ENCODE data around the gene FAIM2.
"Not testable (repeated sequence)": the region's sequence is repeated elsewhere in the genome, so short reads cannot be mapped to it uniquely, and the experiment has no call there.

FAIM2 gene

DNA sequence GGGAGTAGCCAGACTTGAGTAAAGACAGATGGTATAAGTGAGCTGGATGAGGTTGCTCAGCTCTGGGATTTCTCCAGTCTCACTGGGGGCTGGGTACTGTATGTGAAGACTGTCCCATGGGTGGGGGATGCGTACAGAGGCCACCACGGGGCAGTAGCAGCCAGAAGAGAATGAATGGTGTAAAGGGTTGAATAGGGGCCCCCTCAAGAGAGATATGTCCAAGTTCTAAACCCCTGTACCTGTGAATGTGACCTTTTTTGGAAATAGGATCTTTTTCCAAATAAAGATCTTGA is 39.0 kb downstream of the FAIM2 start:
- no peak for DNase-seq (ENCODE audit: low read depth in 2 of 2)

DNA sequence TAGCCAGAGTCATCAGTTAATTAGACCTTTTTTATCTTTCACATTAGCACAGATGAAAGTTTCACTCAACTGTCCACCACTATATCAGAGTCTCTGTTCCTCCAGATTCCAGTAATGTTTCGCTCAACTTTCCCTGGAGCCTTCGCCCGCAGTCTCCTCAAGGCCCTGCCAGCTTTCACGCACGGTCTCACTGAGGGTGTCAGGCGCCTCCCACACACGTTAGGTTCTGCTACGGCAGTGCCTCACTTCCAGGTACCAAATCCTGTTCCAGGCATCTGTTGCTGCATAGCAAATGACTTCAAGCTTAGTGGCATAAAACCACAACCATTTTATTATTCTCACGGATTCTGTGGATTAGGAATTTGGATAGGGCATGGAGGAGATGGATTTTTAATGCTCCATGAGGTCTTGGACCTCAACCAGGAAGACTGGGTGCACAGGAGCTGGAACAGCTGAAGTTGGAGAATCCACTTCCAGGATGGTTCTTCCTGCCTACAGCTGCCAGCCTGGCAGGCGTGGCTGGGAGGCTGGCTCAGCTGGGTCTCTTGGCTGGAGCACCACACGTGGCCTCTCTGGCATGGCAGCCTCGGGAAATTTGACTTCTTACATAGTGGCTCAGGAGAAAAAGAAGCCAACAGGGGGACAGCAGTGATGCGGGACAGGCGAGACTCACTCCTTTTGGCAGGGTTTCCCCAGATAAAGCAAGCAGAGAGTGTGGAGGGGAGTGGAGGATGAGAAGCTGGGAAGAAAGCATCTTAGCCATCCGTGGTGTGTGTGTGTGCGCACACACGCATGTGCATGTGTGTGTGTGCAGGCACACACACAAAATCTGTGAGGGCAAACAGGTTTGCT is 39.5 kb downstream of the FAIM2 start:
- DNase-seq (ENCODE audit: low read depth in 2 of 2): no peak

DNA sequence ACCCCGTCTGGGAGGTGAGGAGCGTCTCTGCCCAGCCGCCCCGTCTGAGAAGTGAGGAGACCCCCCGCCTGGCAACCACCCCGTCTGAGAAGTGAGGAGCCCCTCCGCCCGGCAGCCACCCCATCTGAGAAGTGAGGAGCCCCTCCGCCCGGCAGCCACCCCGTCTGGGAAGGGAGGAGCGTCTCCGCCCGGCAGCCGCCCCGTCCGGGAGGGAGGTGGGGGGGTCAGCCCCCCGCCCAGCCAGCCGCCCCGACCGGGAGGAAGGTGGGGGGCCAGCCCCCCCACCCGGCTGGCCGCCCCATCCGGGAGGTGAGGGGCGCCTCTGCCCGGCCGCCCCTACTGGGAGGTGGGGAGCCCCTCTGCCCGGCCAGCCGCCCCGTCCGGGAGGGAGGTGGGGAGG is 42.8 kb downstream of the FAIM2 start:
- DNase-seq (ENCODE audit: low read depth in 2 of 2): not testable (repeated sequence)

GRCh38 chr12:49855890-49856289 is 47.8 kb downstream of the FAIM2 start:
- DNase-seq (ENCODE audit: low read depth in 2 of 2): not testable (repeated sequence)

DNA sequence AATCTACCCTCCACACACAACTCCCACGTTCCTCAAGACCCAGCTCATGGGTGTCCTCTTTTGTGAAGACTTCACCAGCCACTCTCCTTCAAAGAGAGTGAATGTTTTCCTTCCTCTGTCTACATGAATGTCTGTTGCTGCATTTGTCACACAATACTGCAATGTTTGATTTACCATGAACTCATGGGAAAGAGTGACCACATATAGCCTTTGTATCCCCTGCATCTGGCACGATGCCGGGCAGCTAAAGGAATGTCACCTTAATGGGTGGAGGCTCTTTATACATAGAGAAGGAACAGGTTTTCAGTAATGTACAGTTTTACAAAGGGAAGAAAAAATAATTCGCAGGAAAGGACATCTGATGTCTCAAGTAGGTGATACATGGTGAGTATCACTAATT is 48.7 kb downstream of the FAIM2 start:
- no peak for DNase-seq (ENCODE audit: low read depth in 2 of 2)

DNA sequence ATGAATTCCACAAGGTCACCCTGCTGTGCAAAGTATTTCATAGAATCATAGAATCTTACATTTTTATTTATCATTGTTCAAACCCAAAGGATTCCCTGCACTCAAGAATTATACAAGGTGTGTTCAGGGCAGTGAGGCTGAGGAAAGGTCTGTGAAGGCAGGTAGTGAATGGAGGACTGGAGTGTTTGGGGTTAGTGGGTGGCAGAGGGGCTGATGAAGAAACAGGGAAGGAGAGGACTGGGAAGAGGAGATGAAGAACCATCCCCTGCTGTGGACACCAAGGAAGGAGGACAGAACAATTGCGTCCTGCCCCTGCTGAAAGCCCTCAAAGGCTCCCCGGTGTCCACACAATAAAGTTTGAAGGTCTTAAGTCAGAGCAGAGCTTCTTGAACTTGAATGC is 50.0 kb downstream of the FAIM2 start:
- DNase-seq (ENCODE audit: low read depth in 2 of 2): no peak

DNA sequence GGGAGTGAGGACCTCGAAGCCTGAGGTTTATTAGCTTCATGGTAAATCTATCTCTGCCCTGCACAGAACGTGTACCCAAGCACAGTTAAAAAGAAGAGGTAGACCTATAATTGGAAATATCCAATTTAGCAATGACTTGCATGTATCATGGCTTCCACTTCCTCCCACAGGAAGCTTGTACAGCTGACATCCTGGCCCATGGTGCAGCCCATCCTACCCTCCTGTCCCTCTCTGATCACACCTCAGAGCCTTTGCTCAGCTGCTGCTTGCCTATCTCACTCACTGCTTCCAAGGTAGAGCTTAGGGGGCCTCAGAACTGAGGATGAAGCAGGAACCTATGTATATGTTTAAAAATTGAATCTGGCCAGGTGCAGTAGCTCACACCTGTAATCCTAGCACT is 56.5 kb downstream of the FAIM2 start:
- DNase-seq (ENCODE audit: low read depth in 2 of 2): no peak

DNA sequence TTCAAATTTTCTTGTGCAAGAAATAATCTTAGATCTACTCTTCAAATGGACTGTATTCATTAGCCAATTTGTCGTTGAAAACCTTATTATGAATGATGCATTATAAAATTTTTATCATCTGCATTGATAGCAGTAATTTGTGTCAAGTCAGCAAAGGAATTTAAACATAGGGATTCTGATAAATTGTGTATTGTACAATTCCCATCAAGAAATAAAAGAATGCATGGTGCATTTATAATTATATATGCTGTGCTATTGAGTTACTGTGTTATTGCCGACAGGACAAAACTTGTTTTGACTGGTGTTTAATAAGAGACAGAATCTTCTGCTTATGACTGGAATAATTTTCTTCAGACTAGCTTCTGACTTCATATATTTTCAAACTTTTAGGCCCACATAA is 57.7 kb downstream of the FAIM2 start:
- no peak for DNase-seq (ENCODE audit: low read depth in 2 of 2)

DNA sequence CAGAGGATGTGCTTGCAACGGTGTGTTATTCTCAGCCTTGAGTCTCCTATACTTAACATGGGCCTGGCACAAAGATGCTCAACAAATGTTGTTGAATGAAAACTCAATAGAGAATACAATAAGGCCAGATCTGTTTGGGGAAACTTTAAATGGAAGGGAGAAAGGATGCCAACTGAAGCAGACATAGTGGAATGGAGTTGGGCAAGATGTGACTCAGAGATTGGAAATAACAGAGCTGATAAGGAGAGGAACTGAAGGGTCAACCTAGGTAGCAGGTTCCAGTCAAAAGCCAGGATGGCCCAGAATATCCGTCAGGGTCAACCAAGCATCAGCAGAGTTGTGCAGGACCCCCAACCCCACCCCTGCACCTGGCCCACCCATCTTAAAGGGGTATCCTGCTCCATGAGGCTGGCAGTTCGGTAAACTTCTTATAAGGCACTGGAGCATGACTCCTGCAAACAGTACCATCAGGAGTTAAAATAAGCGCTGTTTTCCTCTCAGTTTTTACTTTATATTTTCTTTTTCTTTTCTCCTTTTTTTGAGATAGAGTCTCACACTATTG is 59.7 kb downstream of the FAIM2 start:
- no peak for DNase-seq (ENCODE audit: low read depth in 2 of 2)

GRCh38 chr12:49843411-49843810 is 60.3 kb downstream of the FAIM2 start:
- DNase-seq (ENCODE audit: low read depth in 2 of 2): no peak

GRCh38 chr12:49842519-49843352 is 61.0 kb downstream of the FAIM2 start, which contains the start of gene BCDIN3D:
TSS of gene BCDIN3D (minus strand) at chr12:49843106. CDS start at chr12:49843087, 19 bp downstream.
- peak; percentile 91 to 96 for DNase-seq (ENCODE audit: low read depth in 2 of 2)

GRCh38 chr12:49838973-49839633 is 64.6 kb downstream of the FAIM2 start:
- DNase-seq (ENCODE audit: low read depth in 2 of 2): no peak

GRCh38 chr12:49832836-49833421 is 70.8 kb downstream of the FAIM2 start:
- no peak for DNase-seq (ENCODE audit: low read depth in 2 of 2)

- no peak for DNase-seq (ENCODE audit: low read depth in 2 of 2)
Measured at GRCh38 chr12:49831717-49832116, 72.0 kb downstream of the FAIM2 start.

DNA sequence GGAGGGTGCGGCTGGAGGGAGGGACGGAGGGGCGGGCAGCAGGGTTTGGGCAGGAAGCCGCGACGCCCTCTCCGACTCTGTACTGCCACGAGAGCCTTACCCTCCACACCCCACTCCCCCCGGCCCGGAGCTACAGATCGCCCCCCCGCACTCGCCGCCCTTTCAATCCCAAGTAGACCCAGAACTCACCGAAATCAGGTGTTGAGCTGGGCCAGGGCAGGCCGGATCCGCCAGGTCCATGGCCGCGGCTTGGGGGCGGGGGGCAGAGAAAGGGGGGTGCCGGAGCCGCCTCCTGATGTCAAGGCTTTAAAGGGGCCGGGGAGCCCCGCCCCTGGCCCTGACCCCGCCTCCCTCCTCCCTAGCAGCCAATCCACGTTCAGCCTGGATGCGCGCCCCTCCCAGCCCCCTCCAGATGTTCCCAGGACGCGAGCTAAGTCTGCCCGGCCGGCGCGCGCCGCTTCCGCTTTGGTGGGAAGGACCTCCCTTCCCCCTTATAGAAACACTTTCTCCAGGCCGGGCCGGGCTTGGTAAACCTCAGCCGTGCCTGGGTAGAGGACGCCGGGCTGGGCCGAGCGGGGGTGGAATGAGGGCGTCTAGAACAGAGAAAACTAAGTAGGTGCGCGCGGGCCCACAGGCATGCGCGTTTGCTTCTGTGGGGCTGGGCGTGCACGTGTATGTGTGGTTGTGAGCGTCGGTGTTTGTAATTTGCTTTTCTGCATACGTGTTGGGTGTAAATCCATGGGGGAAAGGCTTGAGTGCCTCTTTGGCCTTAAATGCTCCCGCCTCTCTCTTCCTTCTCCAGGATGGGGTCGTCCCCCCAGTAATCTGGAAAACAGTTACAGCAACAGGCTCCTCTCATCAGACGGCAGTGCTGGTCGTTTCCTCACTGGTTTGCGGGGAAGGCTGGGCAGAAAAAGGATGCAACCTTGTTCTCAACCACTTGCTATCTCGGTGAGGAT is 75.3 kb downstream of the FAIM2 start, which contains the start of gene NCKAP5L:
Gene NCKAP5L, minus strand, starts transcription at position 281 of the 959 bp plus-strand sequence. CDS start 24,369 bp downstream, outside the sequence.
- peak; percentile 89 to 92 for DNase-seq (ENCODE audit: low read depth in 2 of 2)

- DNase-seq (ENCODE audit: low read depth in 2 of 2): no peak
Measured at GRCh38 chr12:49827401-49828099, 76.2 kb downstream of the FAIM2 start.

DNA sequence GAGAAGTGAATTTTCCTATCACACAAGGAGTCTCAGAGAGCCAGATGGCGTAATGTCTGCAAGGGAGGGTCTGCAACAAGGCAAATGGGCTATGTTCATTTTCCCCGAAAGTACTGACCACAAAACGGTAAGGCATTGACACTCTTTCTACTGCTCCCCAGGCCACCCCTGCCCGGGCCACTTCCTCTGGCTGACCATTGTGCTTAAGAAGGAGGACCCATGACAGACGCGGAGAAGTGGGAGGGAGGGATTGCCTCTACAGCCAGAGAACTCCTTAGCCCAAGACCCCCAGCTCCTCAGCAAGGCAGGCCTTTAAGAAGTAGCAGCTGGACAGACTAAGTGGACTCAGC is 76.7 kb downstream of the FAIM2 start:
- DNase-seq (ENCODE audit: low read depth in 2 of 2): no peak

GRCh38 chr12:49825971-49826421 is 77.7 kb downstream of the FAIM2 start:
- no peak for DNase-seq (ENCODE audit: low read depth in 2 of 2)

DNA sequence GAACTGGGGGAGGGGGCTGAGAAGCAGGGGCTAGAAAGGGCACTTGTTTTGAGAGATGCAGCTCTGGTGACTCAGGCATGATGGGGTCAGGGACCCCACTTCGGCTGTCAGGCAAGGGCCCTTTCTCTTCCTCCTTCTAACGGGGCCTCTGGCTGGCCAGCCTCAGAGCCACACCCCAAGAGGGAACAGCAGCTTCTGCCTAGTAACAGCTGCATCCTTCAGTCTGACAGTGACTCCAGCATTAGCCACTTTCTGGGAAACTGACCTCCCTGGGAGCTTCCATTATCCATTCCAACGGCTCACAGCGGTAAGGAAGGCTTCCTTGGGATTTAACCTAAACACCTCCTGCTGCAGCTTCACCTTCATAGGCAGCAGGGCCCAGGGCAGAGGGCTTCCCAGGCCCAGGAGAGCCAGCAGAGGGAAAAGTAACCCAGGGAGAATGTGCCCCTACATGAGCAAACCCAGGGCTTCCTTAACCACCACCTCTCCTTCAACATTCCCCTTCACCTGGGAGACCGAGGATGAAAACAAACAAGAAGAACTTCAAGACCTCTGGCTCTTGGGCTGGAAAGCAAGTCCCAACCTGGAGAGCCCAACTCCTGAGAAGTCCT is 78.2 kb downstream of the FAIM2 start:
- DNase-seq (ENCODE audit: low read depth in 2 of 2): no peak
